Naive thymus-derived CD8-positive, alpha-beta T cell (primary cell): Measurements from ENCODE around the gene ATXN2. TPM values are rescaled to one million over a fixed set of nuclear protein-coding genes. Genes with fewer than 3 reads are reported as not detected.
"Not testable (repeated sequence)": the region's sequence is repeated elsewhere in the genome, so short reads cannot be mapped to it uniquely, and the experiment has no call there.

Source experiments
- ATAC-seq, 2 donors: fragments of 150-1000 bp; cut with Tn5 transposase in 1 of 2; sonication (Bioruptor Pico), chemical (Tn5 transposase) in 1 of 2; 1 replicate in 1 of 2; 2 replicates in 1 of 2; pipeline ENCODE4 v1.10.0; 2021; ENCODE audit warnings: mild to moderate bottlenecking in 2 of 2, moderate library complexity in 2 of 2
- POLR2A ChIA-PET: fragments of 350-600 bp; sonication (Branson Sonifier 250); formaldehyde crosslinking; loops from one replicate; lab custom pipeline; 2021; ENCODE audit warnings: antibody characterized with exemption; lab: Charles Lee
- DNase-seq, 10 donors: peaks; one replicate each; pipeline versions ENCODE4 v3.0.0 to v3.0.0-alpha.2; 2020 to 2022
- H3K27ac Mint-ChIP-seq, 10 donors: one replicate each; pipeline ENCODE4 v1.8.0; 2020 to 2022; ENCODE audit warnings: mild to moderate bottlenecking in 10 of 10, mixed read lengths in 10 of 10, moderate library complexity in 4 of 10, inconsistent platforms in 1 of 10
- H3K27me3 Mint-ChIP-seq, 5 donors: one replicate each; pipeline ENCODE4 v1.8.0; 2021 to 2022; ENCODE audit warnings: mixed read lengths in 5 of 5
- H3K36me3 Mint-ChIP-seq, 3 donors: one replicate each; pipeline ENCODE4 v1.8.0; 2020 to 2022; ENCODE audit warnings: mixed read lengths in 3 of 3, mild to moderate bottlenecking in 2 of 3, inconsistent platforms in 1 of 3
- H3K4me1 Mint-ChIP-seq, 4 donors: one replicate each; pipeline ENCODE4 v1.8.0; 2021 to 2022; ENCODE audit warnings: mixed read lengths in 4 of 4
- H3K4me3 Mint-ChIP-seq, 10 donors: one replicate each; pipeline ENCODE4 v1.8.0; 2020 to 2022; ENCODE audit warnings: mild to moderate bottlenecking in 10 of 10, mixed read lengths in 10 of 10, moderate library complexity in 6 of 10, inconsistent platforms in 1 of 10
- H3K9me3 Mint-ChIP-seq, 9 donors: one replicate each; pipeline ENCODE4 v1.8.0; 2020 to 2022; ENCODE audit warnings: mixed read lengths in 9 of 9, mild to moderate bottlenecking in 3 of 9, inconsistent platforms in 1 of 9, moderate library complexity in 1 of 9
- polyA plus RNA-seq, 3 donors: library from polyadenylated mRNA; unstranded; fragments of 300-500 nt; fragmentation: Illumina TruSeq; gene quantifications; one replicate each; pipeline ENCODE4 v1.2.3, GENCODE V29; 2021
- total RNA-seq, 8 experiments: library from RNA in 2 of 8; stranded (reverse) in 2 of 8; gene quantifications; one replicate each; pipeline ENCODE4 v1.2.3 and lab custom pipeline; 2021 to 2026

Gene ATXN2
- total and polyA plus RNA-seq, 5 experiments from 2014 or later, result 14.5 to 63.0 (median 27.4) TPM

GRCh38 chr12:111617841-111618240 lies 18.7 kb upstream of the ATXN2 start:
- DNase-seq, H3K4me1 Mint-ChIP-seq, H3K36me3 Mint-ChIP-seq: not testable (repeated sequence)

DNA sequence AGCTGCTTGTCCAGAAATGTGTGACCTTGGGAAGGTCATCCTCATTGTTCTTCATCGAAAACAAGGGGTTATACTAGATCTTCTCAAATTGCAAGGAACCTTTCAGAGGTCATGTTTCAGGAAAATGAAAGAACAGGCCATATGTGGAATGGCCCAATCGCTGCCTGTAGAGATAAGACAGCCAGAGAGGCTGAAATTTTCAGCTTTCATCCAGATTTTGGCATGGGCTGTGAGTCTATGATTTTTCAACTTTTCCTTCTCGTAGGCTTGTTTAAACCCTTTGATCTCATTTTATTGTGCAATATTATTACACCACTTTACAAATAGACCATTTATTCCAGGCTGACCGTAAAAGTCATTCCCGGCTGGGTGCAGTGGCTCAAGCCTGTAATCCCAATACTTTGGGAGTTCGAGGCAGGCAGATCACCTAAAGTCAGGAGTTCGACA lies 17.1 kb upstream of the ATXN2 start:
- ATAC-seq, result no peak
- Mint-ChIP-seq H3K4me3 (no peak overlapping the region), H3K4me1 (no peaks in the 10 kb centered on the region), H3K27me3 (no peaks in the 10 kb centered on the region), H3K9me3 (no peaks in the 10 kb centered on the region), H3K27ac (no peak overlapping the region), H3K36me3 (no peaks in the 10 kb centered on the region)
- DNase-seq, result no peak
- POLR2A ChIA-PET, result no interaction called here

More at GRCh38 chr12:111617841-111618240, 18.7 kb upstream of the ATXN2 start:
- H3K27me3 Mint-ChIP-seq, H3K27ac Mint-ChIP-seq, H3K9me3 Mint-ChIP-seq, H3K4me3 Mint-ChIP-seq, ATAC-seq, POLR2A ChIA-PET: not testable (repeated sequence)

DNA sequence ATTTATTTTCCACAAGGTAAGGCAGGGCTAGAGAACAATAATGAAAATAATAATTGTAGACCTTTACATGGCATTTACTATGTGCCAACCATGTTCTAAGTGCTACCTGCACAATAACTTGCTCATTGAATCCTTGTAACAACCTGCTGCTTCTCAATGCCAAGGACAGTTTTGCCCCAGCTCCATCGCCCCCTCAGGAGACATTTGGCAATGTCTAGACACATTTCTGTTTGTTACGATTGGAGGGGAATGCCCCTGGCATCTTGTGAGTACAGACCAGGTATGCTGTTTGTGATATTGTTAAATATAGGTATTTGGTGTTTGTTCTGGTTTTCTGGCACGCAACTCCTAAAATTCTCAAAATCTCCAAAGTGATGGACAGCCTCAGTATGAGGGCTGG lies 8.1 kb upstream of the ATXN2 start:
- DNase-seq, result no peak
- ATAC-seq, result no peak
- Mint-ChIP-seq H3K27me3 (peaks cover 0 to 2% (median 0%) of the 10 kb centered on the region in 5 donors), H3K9me3 (no peaks in the 10 kb centered on the region), H3K36me3 (no peaks in the 10 kb centered on the region), H3K27ac (no peak overlapping the region), H3K4me3 (no peak overlapping the region), H3K4me1 (no peaks in the 10 kb centered on the region)
- POLR2A ChIA-PET, result no interaction called here

GRCh38 chr12:111606767-111607230 lies 7.7 kb upstream of the ATXN2 start:
- no peak for DNase-seq
- no peak overlapping the region for H3K4me3 Mint-ChIP-seq
- H3K36me3 Mint-ChIP-seq, result no peaks in the 10 kb centered on the region
- H3K27ac Mint-ChIP-seq, result no peak overlapping the region
- POLR2A ChIA-PET, result interaction anchor here (0.5 kb wide), 1 partner anchor 134 kb away, joined by 5 read pairs; no protein-coding TSS in a partner anchor
- ATAC-seq, result no peak
- no peaks in the 10 kb centered on the region for H3K9me3 Mint-ChIP-seq
- no peaks in the 10 kb centered on the region for H3K4me1 Mint-ChIP-seq
- peaks cover 0 to 2% (median 0%) of the 10 kb centered on the region in 5 donors for H3K27me3 Mint-ChIP-seq

DNA sequence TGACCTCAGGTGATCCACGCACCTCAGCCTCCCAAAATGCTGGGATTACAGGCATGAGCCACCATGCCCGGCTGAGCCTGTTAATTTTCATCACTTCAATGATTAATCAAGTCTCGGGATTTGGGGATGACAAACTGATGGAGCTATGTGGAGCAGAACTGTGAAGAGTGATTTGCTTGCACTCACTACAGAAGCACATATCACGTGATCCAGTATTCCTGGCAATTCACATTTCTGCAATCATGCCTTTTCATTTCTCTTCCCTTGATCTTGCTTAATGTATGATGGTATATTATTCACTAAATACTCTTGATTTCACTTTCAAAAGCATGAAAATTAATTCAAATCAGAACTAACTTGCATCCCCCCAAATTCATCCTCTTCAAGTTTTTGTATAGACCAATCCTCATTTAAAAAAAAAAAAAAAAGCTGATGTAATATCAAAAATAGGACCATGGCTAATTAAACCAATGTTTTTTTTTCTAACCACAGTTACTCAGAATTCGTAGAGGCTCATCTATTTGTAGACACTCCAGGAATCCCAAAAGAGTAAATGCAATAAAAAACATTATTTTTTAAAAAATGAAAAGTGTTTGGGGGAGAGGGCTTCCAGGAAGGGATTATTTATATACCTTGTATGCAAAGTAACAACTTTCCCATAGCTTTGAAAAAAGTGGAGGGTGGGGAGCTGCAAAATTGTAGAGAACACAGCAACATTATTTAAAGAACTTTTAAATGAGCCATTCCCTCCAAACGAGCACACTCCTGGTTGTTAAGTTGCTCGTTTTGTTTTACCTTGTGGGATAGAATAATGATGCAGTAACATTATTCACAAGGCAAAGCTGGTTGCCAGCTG lies 7.0 kb upstream of the ATXN2 start:
- Mint-ChIP-seq H3K27me3 (peaks cover 0 to 2% (median 0%) of the 10 kb centered on the region in 5 donors), H3K4me3 (no peak overlapping the region), H3K36me3 (no peaks in the 10 kb centered on the region), H3K4me1 (no peaks in the 10 kb centered on the region), H3K27ac (no peak overlapping the region), H3K9me3 (no peaks in the 10 kb centered on the region)
- POLR2A ChIA-PET, result interaction anchor here (0.5 kb wide), 1 partner anchor 134 kb away, joined by 5 read pairs; no protein-coding TSS in a partner anchor
- no peak for DNase-seq
- ATAC-seq, result no peak

DNA sequence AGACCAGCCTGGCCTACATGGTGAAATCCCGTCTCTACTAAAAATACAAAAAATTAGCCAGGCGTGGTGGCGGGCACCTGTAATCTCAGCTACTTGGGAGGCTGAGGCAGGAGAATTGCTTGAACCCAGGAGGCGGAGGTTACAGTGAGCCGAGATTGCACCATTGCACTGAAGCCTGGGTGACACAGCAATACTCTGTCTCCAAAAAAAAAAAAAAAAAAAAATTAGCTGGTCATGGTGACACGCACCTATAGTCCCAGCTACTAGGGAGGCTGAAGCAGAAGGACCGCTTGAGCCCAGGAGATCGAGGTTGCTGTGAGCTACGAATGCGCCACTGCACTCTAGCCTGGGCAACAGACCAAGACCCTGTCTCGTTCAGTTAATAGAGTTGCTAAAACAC lies 3.7 kb upstream of the ATXN2 start:
- not testable (repeated sequence) for H3K4me3 Mint-ChIP-seq, H3K27me3 Mint-ChIP-seq, H3K4me1 Mint-ChIP-seq, DNase-seq, H3K36me3 Mint-ChIP-seq, H3K9me3 Mint-ChIP-seq, ATAC-seq, H3K27ac Mint-ChIP-seq
- POLR2A ChIA-PET, result interaction anchor here (0.7 kb wide), 1 partner anchor 9 kb away, joined by 5 read pairs; no protein-coding TSS in a partner anchor

GRCh38 chr12:111602348-111602747 lies 3.2 kb upstream of the ATXN2 start:
- no peak for ATAC-seq

DNA sequence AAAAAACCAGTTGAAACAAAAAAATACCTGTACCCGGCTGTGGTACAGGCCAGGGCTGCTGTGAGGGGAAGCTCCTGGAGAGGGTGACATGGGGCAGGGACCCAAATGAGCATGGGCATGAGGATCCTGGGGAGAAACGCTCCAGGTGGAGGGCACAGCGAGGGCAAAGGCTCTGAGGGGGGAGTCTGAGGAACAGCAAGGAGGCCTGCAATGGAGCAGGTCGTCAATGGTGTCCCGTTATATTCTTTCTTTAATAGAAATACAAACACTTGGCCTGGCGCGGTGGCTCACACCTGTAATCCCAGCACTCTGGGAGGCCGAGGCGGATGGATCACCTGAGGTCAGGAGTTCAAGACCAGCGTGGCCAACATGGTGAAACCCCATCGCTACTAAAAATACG lies 1.9 kb upstream of the ATXN2 start:
- H3K36me3 Mint-ChIP-seq, POLR2A ChIA-PET, H3K4me3 Mint-ChIP-seq, H3K27me3 Mint-ChIP-seq, DNase-seq, ATAC-seq, H3K9me3 Mint-ChIP-seq: not testable (repeated sequence)
- Mint-ChIP-seq H3K4me1 (peaks cover 16 to 25% (median 23%) of the 10 kb centered on the region in 4 donors), H3K27ac (peak overlapping the region in 2 of 10 donors; percentile 53 to 69)

More at GRCh38 chr12:111602348-111602747, 3.2 kb upstream of the ATXN2 start:
- H3K4me3 Mint-ChIP-seq, result peak overlapping the region in 1 of 10 donors; percentile 5
- H3K36me3 Mint-ChIP-seq, result no peaks in the 10 kb centered on the region
- DNase-seq, result no peak
- peaks cover 0 to 3% (median 0%) of the 10 kb centered on the region in 5 donors for H3K27me3 Mint-ChIP-seq
- H3K27ac Mint-ChIP-seq, result no peak overlapping the region
- no peaks in the 10 kb centered on the region for H3K9me3 Mint-ChIP-seq
- POLR2A ChIA-PET, result interaction anchor here (0.7 kb wide), 1 partner anchor 10 kb away, joined by 5 read pairs; no protein-coding TSS in a partner anchor
- peaks cover 9 to 14% (median 12%) of the 10 kb centered on the region in 4 donors for H3K4me1 Mint-ChIP-seq

GRCh38 chr12:111600205-111600642 lies 1.1 kb upstream of the ATXN2 start:
- Mint-ChIP-seq H3K9me3 (no peaks in the 10 kb centered on the region), H3K4me1 (peaks cover 16 to 30% (median 29%) of the 10 kb centered on the region in 4 donors), H3K27me3 (peaks cover 0 to 3% (median 0%) of the 10 kb centered on the region in 5 donors), H3K4me3 (peak overlapping the region; percentile 76 to 93 (median 88)), H3K36me3 (no peaks in the 10 kb centered on the region), H3K27ac (peak overlapping the region; percentile 56 to 98 (median 92))
- DNase-seq, result no peak
- POLR2A ChIA-PET, result interaction anchor here (1.3 kb wide), 1 partner anchor 85 kb away, joined by 9 read pairs; the partner anchor contains the start of genes ACAD10 and BRAP
- no peak for ATAC-seq

- Mint-ChIP-seq H3K9me3 (no peaks in the 10 kb centered on the region), H3K27me3 (peaks cover 0 to 3% (median 0%) of the 10 kb centered on the region in 5 donors), H3K4me3 (peak overlapping the region; percentile 76 to 93 (median 88)), H3K36me3 (no peaks in the 10 kb centered on the region), H3K27ac (peak overlapping the region; percentile 56 to 98 (median 92)), H3K4me1 (peaks cover 17 to 36% (median 34%) of the 10 kb centered on the region in 4 donors)
- DNase-seq, result peak; percentile 81 to 99 (median 87)
- POLR2A ChIA-PET, result interaction anchor here (0.8 to 1.3 kb wide), 2 partner anchors 11 to 86 kb away, joined by 4 to 9 read pairs; partner anchors contain the start of genes ACAD10 and BRAP
- peak; percentile 81 to 85 for ATAC-seq
Observed at GRCh38 chr12:111599453-111600204, 514 bp upstream of the ATXN2 start.

DNA sequence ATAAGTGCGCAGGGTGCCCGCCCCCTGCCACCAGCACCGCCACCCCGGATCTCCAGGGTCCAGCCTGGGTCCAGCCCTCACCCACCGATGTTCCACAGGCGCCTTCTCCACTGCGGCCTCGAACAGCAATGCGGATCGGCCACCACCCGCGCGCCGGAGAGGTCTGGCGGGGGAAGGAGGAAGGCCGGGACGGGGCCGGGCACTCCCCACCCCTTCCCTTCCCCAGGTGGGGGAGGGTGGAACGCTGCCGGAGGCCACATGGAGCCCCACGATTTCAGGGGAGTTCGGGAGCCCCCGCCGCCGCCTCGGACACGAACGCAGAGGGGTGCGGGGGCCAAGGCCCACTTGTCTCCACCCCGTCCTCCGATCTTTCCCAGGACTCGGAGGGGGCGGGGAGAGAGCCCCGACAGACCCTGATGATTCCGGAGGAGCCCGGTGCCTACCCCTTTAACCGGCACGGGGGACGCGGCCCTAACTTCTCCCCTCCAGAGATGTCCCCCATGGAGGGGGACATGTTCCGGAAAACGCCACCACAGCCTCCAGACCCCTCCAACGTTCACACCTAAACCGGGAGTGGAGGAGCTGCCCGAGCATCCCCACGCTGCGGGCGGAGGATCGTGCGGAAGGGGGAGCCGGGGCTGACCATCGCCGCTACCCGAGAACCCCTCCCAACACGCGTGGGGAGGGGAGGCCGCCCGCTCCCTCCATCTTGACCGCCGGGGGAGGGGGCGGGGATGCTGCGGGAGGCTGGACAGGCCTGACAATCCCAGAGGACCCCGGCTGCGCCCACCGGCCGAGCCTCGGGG lies 1.1 kb downstream of the ATXN2 start:
- Mint-ChIP-seq H3K4me1 (peaks cover 21 to 49% (median 44%) of the 10 kb centered on the region in 4 donors), H3K4me3 (peak overlapping the region; percentile 90 to 99 (median 94)), H3K9me3 (no peaks in the 10 kb centered on the region), H3K36me3 (no peaks in the 10 kb centered on the region), H3K27ac (peak overlapping the region; percentile 87 to 98 (median 92)), H3K27me3 (peaks cover 0 to 3% (median 0%) of the 10 kb centered on the region in 5 donors)
- POLR2A ChIA-PET, result no interaction called here
- ATAC-seq (no peak), DNase-seq (peak in 9 of 10 donors; percentile 2 to 28 (median 22))
